B cell (primary cell): ENCODE results near the gene WNK1. TPM values are rescaled to one million over a fixed set of nuclear protein-coding genes. Genes with fewer than 3 reads are reported as not detected.

Experiments used
- ATAC-seq: fragments of 200-7000 bp; cut with Tn5 transposase; one replicate; pipeline ENCODE4 v1.10.0; 2021; ENCODE audit warnings: low read depth, mild to moderate bottlenecking, moderate number of reproducible peaks, moderate library complexity
- CTCF ChIA-PET: fragments of 350-600 bp; sonication (Branson Sonifier 250); formaldehyde crosslinking; loops from one replicate; lab custom pipeline; 2021; ENCODE audit warnings: antibody characterized with exemption, inconsistent platforms; lab: Charles Lee
- POLR2A ChIA-PET: fragments of 350-600 bp; sonication (Branson Sonifier 250); formaldehyde crosslinking; loops from one replicate; lab custom pipeline; 2021; ENCODE audit warnings: antibody characterized with exemption; lab: Charles Lee
- DNase-seq: peaks from one replicate; pipeline ENCODE4 v3.0.0; 2013
- H2AFZ ChIP-seq: 2 replicates; pipeline ENCODE4 v1.6.1; 2012; ENCODE audit warnings: mild to moderate bottlenecking, low read depth, low read length; ENCODE audit not compliant: insufficient read depth, poor library complexity, severe bottlenecking
- H3K27ac ChIP-seq, 2 donors: 1 replicate in 1 of 2; 2 replicates in 1 of 2; pipeline ENCODE4 v1.5.1; 2012 to 2013; ENCODE audit warnings: low read length in 2 of 2, mild to moderate bottlenecking in 2 of 2, moderate library complexity in 1 of 2
- H3K27me3 ChIP-seq, 4 experiments: fragments of 200-600 bp in 1 of 4; sonication (generic) in 1 of 4; replicated peaks in 1 of 4; 1 replicate in 2 of 4; 2 replicates in 2 of 4; pipeline versions ENCODE4 v1.6.1 to v1.7.0; 2013 to 2016; ENCODE audit warnings: low read length in 3 of 4, mild to moderate bottlenecking in 2 of 4, mixed read lengths in 1 of 4, moderate library complexity in 1 of 4; ENCODE audit not compliant: insufficient read depth in 4 of 4, control insufficient read depth in 3 of 4; ENCODE audit errors: control extremely low read depth in 1 of 4
- H3K36me3 ChIP-seq, 2 experiments: replicated peaks in 1 of 2; 1 replicate in 1 of 2; 2 replicates in 1 of 2; pipeline versions ENCODE4 v1.6.1 to v1.7.1; 2013; ENCODE audit warnings: low read length in 1 of 2; ENCODE audit not compliant: insufficient read depth in 2 of 2, control insufficient read depth in 1 of 2; ENCODE audit errors: control extremely low read depth in 1 of 2, extremely low read depth in 1 of 2
- H3K4me1 ChIP-seq, 2 donors: fragments of 200-600 bp in 1 of 2; sonication (generic) in 1 of 2; 1 replicate in 1 of 2; 2 replicates in 1 of 2; pipeline versions ENCODE4 v1.5.1 to v1.6.1; 2013 to 2017; ENCODE audit warnings: low read length in 2 of 2; ENCODE audit not compliant: control insufficient read depth in 2 of 2, insufficient read depth in 2 of 2
- H3K4me2 ChIP-seq: replicated peaks from 2 replicates; pipeline ENCODE3; 2012; ENCODE audit warnings: mild to moderate bottlenecking, low read depth, low read length; ENCODE audit not compliant: poor library complexity, severe bottlenecking
- H3K4me3 ChIP-seq, 5 experiments: fragments of 200-600 bp in 1 of 5; sonication (generic) in 1 of 5; 1 replicate in 3 of 5; 2 replicates in 2 of 5; pipeline versions ENCODE4 v1.5.1 to v1.7.0; 2011 to 2016; ENCODE audit warnings: low read length in 4 of 5, mild to moderate bottlenecking in 4 of 5, low read depth in 2 of 5, control low read depth in 1 of 5, moderate library complexity in 1 of 5; ENCODE audit not compliant: insufficient read depth in 1 of 5; ENCODE audit errors: control extremely low read depth in 1 of 5, extremely low read depth in 1 of 5
- H3K79me2 ChIP-seq: fragments of 200-600 bp; sonication (generic); one replicate; pipeline ENCODE4 v1.6.0; 2016; ENCODE audit warnings: low read length; ENCODE audit not compliant: control insufficient read depth, insufficient read depth
- H3K9ac ChIP-seq: fragments of 200-600 bp; sonication (generic); 2 replicates; pipeline ENCODE4 v1.6.1; 2017; ENCODE audit warnings: mild to moderate bottlenecking, low read length, moderate library complexity
- H3K9me3 ChIP-seq, 3 donors: one replicate each; pipeline versions ENCODE4 v1.6.1 to v1.7.1; 2013; ENCODE audit warnings: low read length in 2 of 3; ENCODE audit not compliant: control insufficient read depth in 2 of 3, insufficient read depth in 1 of 3; ENCODE audit errors: control extremely low read depth in 1 of 3
- H4K20me1 ChIP-seq: 2 replicates; pipeline ENCODE4 v1.6.0; 2012; ENCODE audit warnings: mild to moderate bottlenecking, low read length; ENCODE audit not compliant: insufficient read depth, control insufficient read depth, poor library complexity, severe bottlenecking
- H3K27ac Mint-ChIP-seq: one replicate; pipeline ENCODE4 v1.8.0; 2021; ENCODE audit warnings: mixed read lengths
- H3K27me3 Mint-ChIP-seq: one replicate; pipeline ENCODE4 v1.8.0; 2021; ENCODE audit warnings: mixed read lengths
- H3K4me1 Mint-ChIP-seq: one replicate; pipeline ENCODE4 v1.8.0; 2021; ENCODE audit warnings: mixed read lengths
- H3K4me3 Mint-ChIP-seq: one replicate; pipeline ENCODE4 v1.8.0; 2021; ENCODE audit warnings: mixed read lengths
- H3K9me3 Mint-ChIP-seq: one replicate; pipeline ENCODE4 v1.8.0; 2022; ENCODE audit warnings: mixed read lengths; ENCODE audit not compliant: insufficient read depth
- EZH2 ChIP-seq: IDR thresholded peaks from 2 replicates; pipeline ENCODE4 v1.6.1; 2012; ENCODE audit warnings: borderline replicate concordance, low read depth, mild to moderate bottlenecking, moderate library complexity, low read length; ENCODE audit not compliant: insufficient read depth, poor library complexity, severe bottlenecking
- WGBS: methylation state at CpG from one replicate; pipeline ENCODE4 v1.1.5; 2013; ENCODE audit warnings: missing lambda C conversion rate; ENCODE audit not compliant: insufficient coverage; 5-methylcytosine and 5-hydroxymethylcytosine counted together
- intact Hi-C: fragments of 100-400 bp; cut with micrococcal nuclease; formaldehyde crosslinking; loops from one replicate; pipeline ENCODE4 v1.10.0; 2022
- polyA plus RNA-seq: library from polyadenylated mRNA; depleted of rRNA; stranded (reverse); fragments of >200 nt; gene quantifications from 2 replicates; pipeline ENCODE4 v1.2.3, GENCODE V29; 2012
- total RNA-seq, 2 donors: library from RNA; stranded (reverse); fragments of 120-200 nt in 1 of 2; gene quantifications; 1 replicate in 1 of 2; 2 replicates in 1 of 2; pipeline versions ENCODE4 v1.2.3 to v1.2.4, GENCODE V29; 2013 to 2022
- TF ChIP-seq, protein P1 (sequence below): fragments of 200-600 bp; IDR thresholded peaks from one replicate; pipeline ENCODE4 v1.8.0; 2022; ENCODE audit warnings: antibody characterized with exemption, mild to moderate bottlenecking

WNK1 gene
- total and polyA plus RNA-seq, 2 donors (not counting 1 experiment from before 2014, with no cell fraction given) = 43.9 to 188 TPM

GRCh38 chr12:780750-781379 is 28.5 kb downstream of the WNK1 start:
- Mint-ChIP-seq H3K27me3 (no peaks in the 10 kb centered on the region), H3K4me1 (peaks cover 51% of the 10 kb centered on the region), H3K9me3 (no peaks in the 10 kb centered on the region), H3K4me3 (no peak overlapping the region), H3K27ac (no peak overlapping the region)
- Histone ChIP-seq H3K36me3 (peaks cover 0 to 1% of the 10 kb centered on the region in 2 experiments), H3K27ac (no peak overlapping the region), H3K4me3 (no peak overlapping the region), H3K4me1 (peaks cover 4 to 26% of the 10 kb centered on the region in 2 donors), H2AFZ (no peak overlapping the region), H3K79me2 (peaks cover 97% of the 10 kb centered on the region), H3K9ac (no peak overlapping the region), H3K27me3 (no peaks in the 10 kb centered on the region), H4K20me1 (peaks cover 35% of the 10 kb centered on the region), H3K4me2 (no peak overlapping the region), H3K9me3 (no peaks in the 10 kb centered on the region)
- TF ChIP-seq EZH2 = no peak
- TF ChIP-seq, protein P1, sequence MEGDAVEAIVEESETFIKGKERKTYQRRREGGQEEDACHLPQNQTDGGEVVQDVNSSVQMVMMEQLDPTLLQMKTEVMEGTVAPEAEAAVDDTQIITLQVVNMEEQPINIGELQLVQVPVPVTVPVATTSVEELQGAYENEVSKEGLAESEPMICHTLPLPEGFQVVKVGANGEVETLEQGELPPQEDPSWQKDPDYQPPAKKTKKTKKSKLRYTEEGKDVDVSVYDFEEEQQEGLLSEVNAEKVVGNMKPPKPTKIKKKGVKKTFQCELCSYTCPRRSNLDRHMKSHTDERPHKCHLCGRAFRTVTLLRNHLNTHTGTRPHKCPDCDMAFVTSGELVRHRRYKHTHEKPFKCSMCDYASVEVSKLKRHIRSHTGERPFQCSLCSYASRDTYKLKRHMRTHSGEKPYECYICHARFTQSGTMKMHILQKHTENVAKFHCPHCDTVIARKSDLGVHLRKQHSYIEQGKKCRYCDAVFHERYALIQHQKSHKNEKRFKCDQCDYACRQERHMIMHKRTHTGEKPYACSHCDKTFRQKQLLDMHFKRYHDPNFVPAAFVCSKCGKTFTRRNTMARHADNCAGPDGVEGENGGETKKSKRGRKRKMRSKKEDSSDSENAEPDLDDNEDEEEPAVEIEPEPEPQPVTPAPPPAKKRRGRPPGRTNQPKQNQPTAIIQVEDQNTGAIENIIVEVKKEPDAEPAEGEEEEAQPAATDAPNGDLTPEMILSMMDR = no peak
- intact Hi-C loops = no loop called here
- DNase-seq = no peak
- ChIA-PET POLR2A (no interaction called here), CTCF (interaction anchor here (0.6 to 3.4 kb wide), 4 partner anchors 22 to 211 kb away, joined by 3 to 13 read pairs (median 5); no protein-coding TSS in a partner anchor)
- WGBS = no CpG with 5 or more reads among the region's 2 CpGs
- no peak for ATAC-seq

DNA sequence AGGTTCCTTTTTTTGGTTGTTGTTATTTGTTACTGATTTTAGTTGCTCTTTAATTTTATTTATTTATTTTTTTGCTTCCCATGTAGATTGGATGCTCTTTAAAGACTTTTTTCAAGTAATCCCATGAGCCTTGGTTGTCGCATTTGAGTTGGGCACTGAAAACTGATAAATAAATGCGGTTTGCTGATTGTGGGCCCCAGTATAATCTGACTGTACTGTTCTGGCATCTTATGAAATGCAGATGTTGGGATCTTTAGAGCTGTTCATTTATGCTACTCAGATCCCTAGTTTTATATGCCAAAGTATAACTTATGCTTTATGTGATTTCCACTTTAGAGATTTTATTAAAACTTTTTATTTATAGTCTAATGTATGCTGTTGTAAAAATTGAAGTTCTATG is 33.3 kb downstream of the WNK1 start:
- Histone ChIP-seq H3K4me3 (no peak overlapping the region), H3K27ac (no peak overlapping the region), H3K79me2 (peaks cover 96% of the 10 kb centered on the region), H3K9me3 (no peaks in the 10 kb centered on the region), H2AFZ (no peak overlapping the region), H3K27me3 (no peaks in the 10 kb centered on the region), H3K36me3 (no peaks in the 10 kb centered on the region), H3K4me1 (peaks cover 9 to 19% of the 10 kb centered on the region in 2 donors), H3K4me2 (no peak overlapping the region), H4K20me1 (peaks cover 41% of the 10 kb centered on the region), H3K9ac (no peak overlapping the region)
- Mint-ChIP-seq H3K9me3 (no peaks in the 10 kb centered on the region), H3K4me1 (peaks cover 53% of the 10 kb centered on the region), H3K27me3 (no peaks in the 10 kb centered on the region), H3K4me3 (no peak overlapping the region), H3K27ac (no peak overlapping the region)
- intact Hi-C loops = no loop called here
- no peak for DNase-seq
- CTCF ChIA-PET = no interaction called here
- no peak for TF ChIP-seq EZH2
- TF ChIP-seq, protein P1 = no peak
- no CpG with 5 or more reads among the region's 2 CpGs for WGBS
- POLR2A ChIA-PET = no interaction called here
- ATAC-seq = no peak
